GM11168 (cell line): ENCODE data around the gene SPRYD4.

Experiments used
- in situ Hi-C: fragments of 300-500 bp; cut with MboI; formaldehyde crosslinking; loops from one replicate; pipeline ENCODE4 v1.12.0; 2022; ENCODE audit warnings: low sequenced_read_pairs; ENCODE audit not compliant: unreplicated experiment

SPRYD4 gene

GRCh38 chr12:56520048-56520447 lies 51.7 kb downstream of the SPRYD4 start:
- in situ Hi-C loops = no loop called here

DNA sequence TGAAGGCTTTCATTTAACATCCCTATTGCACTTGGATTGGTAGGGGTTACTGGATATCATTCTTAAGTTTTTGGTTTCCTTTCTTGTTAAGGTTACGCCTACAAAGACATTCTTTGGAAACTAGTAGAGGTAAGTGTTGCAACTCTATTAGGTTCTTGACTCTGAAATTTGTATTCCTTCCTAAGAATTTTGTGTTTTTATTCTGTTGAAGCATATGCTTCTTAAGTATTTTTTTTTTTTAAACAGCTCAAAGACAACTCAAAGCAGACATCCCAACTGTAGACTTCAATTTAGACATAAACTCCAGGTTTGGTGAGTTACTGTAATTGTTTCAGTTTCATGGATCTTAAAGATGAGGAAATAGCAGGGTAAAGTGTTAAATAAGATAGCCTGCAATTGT lies 52.1 kb downstream of the SPRYD4 start:
- in situ Hi-C loops = no loop called here

DNA sequence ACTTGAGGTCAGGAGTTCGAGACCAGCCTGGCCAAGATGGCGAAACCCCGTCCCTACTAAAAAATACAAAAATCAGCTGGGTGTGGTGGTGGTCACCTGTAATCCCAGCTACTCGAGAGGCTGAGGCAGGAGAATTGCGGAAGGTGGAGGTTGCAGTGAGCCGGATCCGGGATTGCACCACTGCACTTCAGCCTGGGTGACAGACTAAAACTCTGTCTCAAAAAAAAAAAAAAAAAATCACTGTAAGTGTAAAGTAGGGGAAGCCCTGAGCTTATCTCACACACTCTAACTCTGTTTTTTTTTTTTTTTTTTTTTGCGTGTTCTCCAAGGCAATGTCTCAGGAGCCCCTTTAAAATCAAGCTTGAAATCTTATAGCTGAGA lies 52.8 kb downstream of the SPRYD4 start:
- in situ Hi-C loops = no loop called here

- in situ Hi-C loops = no loop called here
These were observed 53.4 kb downstream of the SPRYD4 start, which contains the start of gene RBMS2 for GRCh38 chr12:56521590-56522371. Gene RBMS2, plus strand, starts transcription at chr12:56521820. Its CDS starts 204 bp downstream, at chr12:56522024.

GRCh38 chr12:56522411-56523193 lies 54.2 kb downstream of the SPRYD4 start:
- in situ Hi-C loops = no loop called here

- in situ Hi-C loops = no loop called here
These were observed 60.5 kb downstream of the SPRYD4 start for GRCh38 chr12:56528846-56529245.
